Renal cortex interstitium (tissue), 15 donors: ENCODE results near the gene SULT1C2. TPM values are rescaled to one million over a fixed set of nuclear protein-coding genes. Genes with fewer than 3 reads are reported as not detected.

Experiments used
- DNase-seq, 11 donors: peaks; one replicate each; pipeline ENCODE4 v3.0.0-alpha.2; 2013; ENCODE audit warnings: low read depth in 9 of 11, low spot score in 4 of 11; ENCODE audit errors: extremely low read depth in 1 of 11
- long read RNA-seq, 16 experiments: transcript quantifications; one replicate each; lab custom pipeline, GENCODE V29; 2026
- polyA plus RNA-seq, 3 donors: library from polyadenylated mRNA; unstranded; fragments of 120-200 nt; gene quantifications; one replicate each; pipeline ENCODE4 v1.2.1, GENCODE V29; 2013; ENCODE audit not compliant: insufficient read length in 3 of 3

The SULT1C2 gene
- 100 to 1,000 TPM in 1 of 3 donors, 10 to 100 TPM in 2; 43.6 to 113 (median 54.9) TPM for polyA plus RNA-seq
- long read RNA-seq, donor 1, full-length matches to known transcripts: 5 of 5 reads
- long read RNA-seq, donor 1, partial matches to known transcripts: 0 of 5 reads
- long read RNA-seq, donor 1, other reads (novel, unspliced or antisense): 0 of 5 reads
- long read RNA-seq, donor 2, full-length matches to known transcripts: 6 of 11 reads
- long read RNA-seq, donor 2, partial matches to known transcripts: 5 of 11 reads
- long read RNA-seq, donor 2, other reads (novel, unspliced or antisense): 0 of 11 reads
- long read RNA-seq, donor 3, full-length matches to known transcripts: 13 of 13 reads
- long read RNA-seq, donor 3, partial matches to known transcripts: 0 of 13 reads
- long read RNA-seq, donor 3, other reads (novel, unspliced or antisense): 0 of 13 reads
- long read RNA-seq, donor 4, full-length matches to known transcripts: 13 of 18 reads
- long read RNA-seq, donor 4, partial matches to known transcripts: 5 of 18 reads
- long read RNA-seq, donor 4, other reads (novel, unspliced or antisense): 0 of 18 reads
- long read RNA-seq, donor 5: 0 reads
- long read RNA-seq, donor 6, full-length matches to known transcripts: 13 of 23 reads
- long read RNA-seq, donor 6, partial matches to known transcripts: 10 of 23 reads
- long read RNA-seq, donor 6, other reads (novel, unspliced or antisense): 0 of 23 reads
- long read RNA-seq, donor 7, full-length matches to known transcripts: 8 of 8 reads
- long read RNA-seq, donor 7, partial matches to known transcripts: 0 of 8 reads
- long read RNA-seq, donor 7, other reads (novel, unspliced or antisense): 0 of 8 reads
- long read RNA-seq, donor 8, full-length matches to known transcripts: 34 of 113 reads
- long read RNA-seq, donor 8, partial matches to known transcripts: 79 of 113 reads
- long read RNA-seq, donor 8, other reads (novel, unspliced or antisense): 0 of 113 reads
- long read RNA-seq, donor 9, partial matches to known transcripts: 0 of 2 reads
- long read RNA-seq, donor 9, other reads (novel, unspliced or antisense): 0 of 2 reads
- long read RNA-seq, donor 10, full-length matches to known transcripts: 10 of 10 reads
- long read RNA-seq, donor 10, partial matches to known transcripts: 0 of 10 reads
- long read RNA-seq, donor 10, other reads (novel, unspliced or antisense): 0 of 10 reads
- long read RNA-seq, donor 11, full-length matches to known transcripts: 11 of 11 reads
- long read RNA-seq, donor 11, partial matches to known transcripts: 0 of 11 reads
- long read RNA-seq, donor 11, other reads (novel, unspliced or antisense): 0 of 11 reads
- long read RNA-seq, donor 12, full-length matches to known transcripts: 3 of 9 reads
- long read RNA-seq, donor 12, partial matches to known transcripts: 6 of 9 reads
- long read RNA-seq, donor 12, other reads (novel, unspliced or antisense): 0 of 9 reads
- long read RNA-seq, donor 13, full-length matches to known transcripts: 10 of 10 reads
- long read RNA-seq, donor 13, partial matches to known transcripts: 0 of 10 reads
- long read RNA-seq, donor 13, other reads (novel, unspliced or antisense): 0 of 10 reads
- long read RNA-seq, donor 14, full-length matches to known transcripts: 9 of 9 reads
- long read RNA-seq, donor 14, partial matches to known transcripts: 0 of 9 reads
- long read RNA-seq, donor 14, other reads (novel, unspliced or antisense): 0 of 9 reads
- long read RNA-seq, donor 15, full-length matches to known transcripts: 6 of 6 reads
- long read RNA-seq, donor 15, partial matches to known transcripts: 0 of 6 reads
- long read RNA-seq, donor 15, other reads (novel, unspliced or antisense): 0 of 6 reads
- long read RNA-seq, donor 16, full-length matches to known transcripts: 35 of 63 reads
- long read RNA-seq, donor 16, partial matches to known transcripts: 28 of 63 reads
- long read RNA-seq, donor 16, other reads (novel, unspliced or antisense): 0 of 63 reads

DNA sequence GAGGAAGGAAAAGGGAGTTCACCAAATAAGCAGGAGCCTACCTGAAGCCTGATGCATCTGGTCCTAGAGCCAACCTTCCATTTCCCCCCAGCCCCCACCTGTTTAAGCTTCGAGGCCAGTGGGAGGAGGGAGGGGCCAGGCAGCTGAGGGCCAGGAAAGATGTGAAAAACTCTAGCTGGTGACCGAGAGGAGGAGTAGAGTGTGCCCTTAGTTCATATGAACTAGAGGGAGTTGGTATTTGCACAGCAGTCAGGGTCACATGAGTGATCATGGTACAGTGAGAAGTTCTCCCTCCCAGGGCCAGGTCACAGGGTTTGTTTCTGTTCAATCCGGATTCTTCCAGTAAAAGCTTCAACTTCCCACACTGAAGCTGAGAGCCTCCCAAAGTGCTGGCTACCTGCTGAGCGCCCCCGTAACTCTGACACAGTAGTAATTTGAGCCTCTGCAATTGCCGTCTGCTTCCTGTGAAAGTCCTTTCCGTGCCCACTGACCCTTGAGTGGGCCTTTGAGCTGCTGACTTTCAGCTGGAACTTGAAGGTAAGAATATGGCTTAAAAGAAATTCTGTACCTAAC, at the start of gene SULT1C2:
Gene SULT1C2 (plus strand): TSS at position 362 of the 573 bp plus-strand sequence. CDS start 4,773 bp downstream, outside the sequence.
- peak; percentile 55 to 91 (median 81) for DNase-seq

DNA sequence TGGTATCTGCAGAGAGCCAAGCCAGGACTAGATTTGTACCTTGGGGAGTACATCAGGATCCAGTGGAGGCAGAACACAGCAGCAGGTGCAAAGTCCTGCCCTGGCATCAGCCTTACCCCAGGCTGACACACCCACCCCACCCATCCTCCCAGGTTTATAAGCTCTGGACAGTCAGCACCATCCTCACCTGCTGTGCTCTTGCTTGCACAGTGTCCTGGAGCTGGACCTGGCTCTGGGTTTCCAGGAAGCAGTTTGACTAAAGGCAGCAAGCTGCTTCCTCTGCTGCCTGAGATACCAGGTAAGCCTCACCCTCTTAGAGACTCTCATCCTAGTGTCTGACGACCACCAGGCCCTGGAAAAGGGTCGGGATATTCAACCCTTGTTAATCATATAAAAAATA, 48.9 kb upstream of the SULT1C2 start, which contains the start of gene SULT1C3:
Gene SULT1C3 (plus strand): TSS at position 183 of the 400 bp plus-strand sequence. CDS start 7,227 bp downstream, outside the sequence.
- DNase-seq: no peak

DNA sequence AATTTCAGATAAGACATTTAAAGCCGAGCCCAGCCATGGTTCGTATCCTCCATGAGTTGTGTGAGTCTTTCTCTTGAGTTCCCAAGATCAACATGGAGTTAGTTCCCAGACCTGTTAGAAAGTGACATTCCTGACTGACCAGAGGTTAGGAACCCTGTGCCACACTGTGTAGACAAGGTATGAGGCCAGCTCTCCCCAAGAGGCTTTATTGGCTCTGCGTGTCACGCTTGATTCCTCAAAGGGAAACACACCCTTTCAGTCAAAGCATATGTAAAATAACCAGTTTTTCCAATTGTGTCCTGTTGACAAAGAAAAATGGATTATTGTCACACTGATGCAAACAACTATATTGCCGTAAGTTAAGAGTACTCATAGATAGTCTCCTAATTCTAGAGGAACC, 47.7 kb upstream of the SULT1C2 start:
- DNase-seq: no peak

DNA sequence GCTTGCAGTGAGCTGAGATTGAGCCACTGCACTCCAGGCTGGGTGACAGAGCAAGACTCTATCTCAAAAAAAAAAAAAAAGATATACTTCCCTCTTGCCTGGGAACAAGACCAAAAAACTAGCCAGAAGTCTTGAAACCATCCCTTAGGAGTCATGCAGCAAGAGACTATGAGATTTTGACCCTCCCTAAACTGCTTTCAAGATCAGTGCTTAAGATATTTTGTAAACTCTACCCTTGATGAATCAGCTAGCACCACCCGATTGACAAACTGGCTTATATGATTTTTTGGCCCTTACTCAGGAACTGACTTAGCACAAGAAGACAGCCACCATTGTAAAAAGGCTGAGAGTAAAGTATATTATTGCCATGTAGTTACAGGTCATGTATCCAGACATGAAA, 45.1 kb upstream of the SULT1C2 start:
- no peak for DNase-seq

DNA sequence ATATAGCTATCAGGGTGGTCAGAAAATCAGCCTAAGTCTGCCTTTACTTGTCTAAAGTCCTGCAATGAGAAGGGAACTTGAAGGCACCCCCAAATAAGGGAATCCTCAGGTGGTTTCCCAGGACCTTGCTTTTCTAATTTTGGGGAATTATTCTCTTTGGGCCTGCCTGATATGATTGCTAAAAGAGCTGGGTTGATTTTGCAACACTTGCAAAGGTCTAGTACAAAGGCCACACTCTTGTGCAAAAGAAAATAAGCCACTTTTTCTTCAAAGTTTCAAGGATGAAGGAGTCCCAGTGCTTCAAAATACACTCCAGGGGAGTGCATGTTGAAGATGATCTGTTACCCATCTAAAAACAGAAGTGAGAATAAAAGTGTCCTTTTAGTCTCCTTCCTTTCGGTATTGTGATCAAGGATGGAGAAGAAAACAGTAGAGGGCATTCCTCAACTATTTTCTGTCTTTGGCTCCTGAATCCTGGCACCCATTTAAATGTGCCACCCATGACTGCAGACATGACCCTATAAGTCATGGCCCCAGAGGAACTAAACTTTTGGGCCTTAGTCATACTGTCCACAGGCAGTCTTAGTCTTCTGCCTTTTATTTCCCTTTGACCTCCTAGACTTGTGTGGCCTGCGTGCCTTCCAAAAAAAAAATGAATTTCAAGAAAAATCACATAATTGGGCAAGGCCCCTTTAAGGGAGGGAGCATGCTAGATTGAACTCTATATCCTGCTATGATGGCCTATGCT, 43.9 kb upstream of the SULT1C2 start:
- no peak for DNase-seq

DNA sequence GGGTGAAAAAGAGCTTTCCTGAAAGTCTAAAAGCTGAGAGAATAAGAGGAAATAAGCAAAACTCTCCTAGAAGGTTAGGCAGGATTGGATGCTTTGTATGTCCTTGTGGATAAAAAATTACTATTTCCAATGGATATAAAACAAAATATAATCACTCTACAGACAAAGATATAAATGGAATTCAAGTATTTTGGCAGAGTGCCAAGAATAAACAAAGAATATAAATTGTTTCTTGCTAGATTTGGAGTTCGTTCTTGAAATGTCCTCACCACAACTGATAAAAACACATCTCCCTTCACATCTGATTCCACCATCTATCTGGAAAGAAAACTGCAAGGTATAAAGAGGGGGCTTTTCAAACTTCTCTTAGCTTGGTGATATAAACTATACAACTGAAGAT, 35.6 kb upstream of the SULT1C2 start:
- no peak for DNase-seq

DNA sequence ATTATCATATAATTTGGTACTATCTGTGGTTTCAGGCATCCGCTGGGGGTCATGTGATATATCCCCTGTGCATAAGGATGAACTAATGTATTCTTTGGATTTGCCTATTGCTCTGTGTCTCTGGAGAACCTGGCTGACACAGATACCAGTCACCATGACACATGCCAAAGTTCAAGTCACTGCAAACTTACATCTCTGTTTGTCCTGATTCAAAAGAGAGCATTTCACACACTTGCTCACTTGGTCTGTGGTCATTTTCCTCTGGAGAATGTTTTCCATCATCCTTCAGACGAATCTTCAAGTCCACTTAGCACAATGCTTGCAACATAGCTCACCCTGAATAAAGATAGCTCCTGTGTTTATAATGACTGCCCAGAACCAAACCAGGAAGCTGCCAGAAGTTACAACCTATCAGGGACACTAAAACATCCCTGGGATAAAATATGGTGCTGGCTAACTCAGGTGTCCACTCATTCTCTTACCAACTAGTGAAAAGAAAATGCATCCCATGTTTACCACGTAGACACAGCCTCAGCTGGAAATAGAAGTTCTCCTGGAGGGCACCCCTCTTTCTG, 30.9 kb upstream of the SULT1C2 start:
- DNase-seq: no peak

DNA sequence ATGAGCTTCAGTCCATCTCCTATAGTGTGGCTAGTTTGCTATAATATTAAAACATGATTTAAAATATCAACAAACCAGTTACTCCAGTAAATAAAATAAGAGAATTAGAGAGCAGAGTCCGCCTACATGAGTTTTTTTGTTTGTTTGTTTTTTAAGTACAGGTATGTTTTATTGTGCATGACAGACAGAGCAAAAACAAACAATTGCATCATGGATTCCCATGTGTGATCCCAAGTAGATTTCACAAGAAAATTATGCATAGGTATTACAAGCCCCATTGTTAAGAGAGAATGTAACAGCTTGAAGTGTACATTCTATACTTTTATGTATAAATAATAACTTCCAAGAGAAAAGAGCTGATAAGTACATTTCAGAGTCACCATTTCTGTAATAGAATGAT, 27.9 kb upstream of the SULT1C2 start:
- DNase-seq: no peak

DNA sequence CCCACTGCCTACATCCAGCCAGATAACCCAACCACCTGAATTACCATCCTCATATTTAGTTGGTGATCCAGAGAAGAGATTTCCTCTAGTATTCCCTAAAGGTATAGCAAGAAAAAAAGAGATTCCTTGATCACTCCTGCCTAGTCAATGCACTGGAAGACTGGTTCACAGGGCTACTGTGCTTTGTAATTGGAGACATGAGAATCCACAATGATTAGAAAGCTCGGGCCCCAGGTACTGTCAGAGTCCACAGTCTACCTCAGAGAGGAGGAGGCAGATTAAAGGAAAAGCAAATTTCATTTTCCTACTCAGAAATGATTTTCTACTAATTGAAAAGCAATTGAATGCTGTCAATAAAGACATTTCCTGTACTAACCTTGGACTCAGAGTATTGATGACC, 26.7 kb upstream of the SULT1C2 start:
- no peak for DNase-seq

DNA sequence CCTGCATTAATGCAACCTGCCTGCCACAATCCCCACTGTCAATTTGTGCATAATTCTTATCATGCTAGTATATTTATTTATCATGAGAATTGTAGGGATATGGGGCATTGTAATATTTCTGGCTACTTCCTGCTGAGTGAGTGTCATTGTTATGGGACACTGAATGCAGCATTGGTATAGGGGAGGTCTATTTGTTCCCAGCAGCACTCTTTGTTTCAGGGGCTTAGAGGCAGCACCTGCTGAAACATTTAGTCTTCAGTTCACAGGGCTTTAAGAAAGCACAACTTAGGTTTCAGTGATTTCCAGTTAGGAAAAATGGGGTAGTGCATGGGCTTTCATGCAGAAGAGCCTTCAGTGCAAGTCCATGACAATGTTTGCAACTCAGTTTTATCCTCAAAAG, 25.3 kb upstream of the SULT1C2 start:
- no peak for DNase-seq

DNA sequence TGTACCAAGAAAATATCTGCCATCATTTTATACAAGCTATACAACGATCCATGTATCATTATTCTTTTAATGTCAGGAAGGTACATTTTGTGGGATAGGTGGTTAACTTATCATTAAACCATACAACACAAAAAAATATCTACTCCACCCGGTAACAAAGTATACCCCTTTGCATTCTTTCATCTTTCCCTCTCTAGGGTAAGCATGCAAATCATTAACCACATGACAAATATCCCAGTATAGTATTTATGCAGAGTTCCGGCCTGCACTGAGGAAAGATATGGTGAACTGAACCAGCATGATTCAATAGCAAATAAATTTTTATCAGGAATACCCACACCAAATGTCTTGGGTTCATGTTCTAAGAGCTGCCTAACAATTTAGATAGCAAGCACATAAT, 22.5 kb upstream of the SULT1C2 start:
- no peak for DNase-seq

DNA sequence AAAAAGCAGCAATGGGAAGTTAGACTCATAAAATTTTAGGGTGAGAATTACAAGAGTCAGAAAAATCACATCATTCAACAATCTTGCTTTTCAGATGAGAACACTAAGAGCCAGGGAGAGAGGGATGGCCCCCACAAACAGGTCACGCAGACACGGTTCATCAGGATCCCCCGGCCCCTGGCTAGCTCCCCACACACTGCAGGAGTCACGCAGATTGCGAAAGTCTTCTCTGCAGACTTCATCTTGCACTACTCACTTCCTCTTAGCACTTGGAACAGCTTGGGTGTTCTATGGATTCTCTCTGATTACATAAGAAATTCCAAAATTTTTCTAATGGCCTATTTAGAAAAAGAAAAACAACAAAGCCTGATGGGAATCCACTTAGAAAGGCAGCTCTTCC, 21.6 kb upstream of the SULT1C2 start:
- DNase-seq: no peak

DNA sequence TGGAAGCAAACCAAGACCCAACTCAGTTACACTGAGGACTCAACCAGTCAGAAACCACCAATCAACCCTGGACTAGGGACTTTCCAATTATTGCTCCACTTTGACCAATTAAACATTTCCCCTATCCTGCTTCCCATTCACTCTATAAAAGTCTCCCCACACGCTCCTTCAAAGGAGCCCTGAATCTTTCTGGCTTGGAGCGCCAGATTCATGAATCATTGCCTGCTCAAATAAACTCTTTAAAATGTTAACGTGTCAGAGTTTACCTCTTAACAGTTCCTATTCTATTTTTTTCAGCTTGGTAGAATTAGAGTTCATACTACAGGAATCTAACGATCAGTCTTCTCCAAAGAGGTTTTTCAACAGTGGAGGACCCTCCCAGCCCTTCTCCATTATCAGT, 20.7 kb upstream of the SULT1C2 start:
- DNase-seq: no peak

DNA sequence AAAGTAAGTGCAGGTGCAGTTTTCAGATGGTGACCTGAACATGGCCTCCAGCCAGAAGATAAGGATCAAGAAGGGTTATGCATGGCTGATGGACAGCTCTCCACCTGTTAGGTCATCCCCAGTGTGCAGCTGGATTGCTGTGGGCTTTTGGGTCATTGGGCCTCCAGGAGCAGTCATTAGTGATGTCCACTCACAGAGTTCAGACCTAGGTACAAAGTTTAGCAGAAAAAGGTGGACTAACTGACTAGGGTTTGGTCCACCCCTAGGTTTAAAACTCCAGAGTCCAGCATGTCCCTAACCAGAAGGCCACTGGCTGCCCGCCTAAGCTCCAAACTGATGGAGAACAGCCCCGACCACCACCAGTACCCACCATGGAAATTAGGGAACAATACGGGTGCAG, 18.3 kb upstream of the SULT1C2 start:
- no peak for DNase-seq

DNA sequence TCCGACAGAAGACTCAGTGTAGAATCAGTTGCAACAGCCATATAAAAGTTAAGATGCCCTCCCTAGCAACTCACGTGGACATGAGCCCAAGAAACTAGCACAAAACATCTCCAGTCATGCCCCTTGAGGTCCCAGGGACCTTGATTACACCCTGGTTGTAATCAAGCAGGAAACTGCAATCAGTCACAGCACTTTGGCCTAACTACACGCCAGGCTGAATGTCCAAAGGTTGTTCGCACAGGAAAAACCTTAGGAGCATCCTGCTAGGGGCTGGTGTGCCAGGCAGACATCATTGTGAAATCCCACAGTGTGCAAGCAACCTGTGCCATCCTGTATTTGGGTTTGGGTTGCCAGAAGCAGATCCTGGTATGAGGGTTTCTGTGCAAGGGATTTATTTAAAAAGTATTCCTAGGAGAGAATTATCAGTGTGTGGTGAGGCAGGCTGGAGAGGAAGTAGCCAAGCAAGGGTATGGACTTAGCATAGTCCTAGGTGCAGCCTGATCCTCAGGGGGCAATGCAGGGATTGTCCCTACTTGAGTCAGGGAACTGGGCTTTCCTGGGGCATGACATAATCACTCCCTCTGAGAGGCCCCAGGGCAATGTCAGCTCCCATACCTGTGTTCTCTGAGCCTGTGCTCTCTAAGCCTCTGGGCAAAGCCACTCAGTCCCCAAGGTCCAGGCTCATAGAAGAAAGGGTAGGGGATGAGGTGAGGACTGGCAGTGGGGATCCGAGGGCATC, 17.8 kb upstream of the SULT1C2 start:
- DNase-seq: no peak
